ENCODE results near the gene ERCC6L.
"Not testable (repeated sequence)": the region's sequence is repeated elsewhere in the genome, so short reads cannot be mapped to it uniquely, and the experiment has no call there.

Gene ERCC6L

GRCh38 chrX:72230290-72230689 is 8.5 kb downstream of the ERCC6L start:
- TF ChIP-seq JUND (IDR thresholded peaks at IDR 0.05; ENCODE audit: low read depth): no peak
- no peak for DNase-seq (ENCODE audit: low read depth in 1 of 2, low spot score in 1 of 2)

GRCh38 chrX:72220375-72220774 is 18.5 kb downstream of the ERCC6L start:
- DNase-seq (ENCODE audit: low read depth in 1 of 2, low spot score in 1 of 2); in situ Hi-C loops (cut with HindIII; ENCODE audit: low pct_unique_long_range_greater_than_20kb, low sequenced_read_pairs): not testable (repeated sequence)

More at GRCh38 chrX:72230290-72230689, 8.5 kb downstream of the ERCC6L start:
- in situ Hi-C loops (cut with HindIII; ENCODE audit: low pct_unique_long_range_greater_than_20kb, low sequenced_read_pairs): no loop called here

- in situ Hi-C loops (cut with HindIII; ENCODE audit: low pct_unique_long_range_greater_than_20kb, low sequenced_read_pairs): no loop called here
- no peak for DNase-seq (ENCODE audit: low read depth in 1 of 2, low spot score in 1 of 2)
- no peak for TF ChIP-seq JUND (IDR thresholded peaks at IDR 0.05; ENCODE audit: low read depth)
Observed at GRCh38 chrX:72216973-72217372, 21.9 kb downstream of the ERCC6L start.

GRCh38 chrX:72208126-72208800 is 30.6 kb downstream of the ERCC6L start:
- no peak for DNase-seq (ENCODE audit: low read depth in 1 of 2, low spot score in 1 of 2)
- TF ChIP-seq JUND (IDR thresholded peaks at IDR 0.05; ENCODE audit: low read depth): no peak
- in situ Hi-C loops (cut with HindIII; ENCODE audit: low pct_unique_long_range_greater_than_20kb, low sequenced_read_pairs): no loop called here

GRCh38 chrX:72207366-72207765 is 31.5 kb downstream of the ERCC6L start:
- in situ Hi-C loops (cut with HindIII; ENCODE audit: low pct_unique_long_range_greater_than_20kb, low sequenced_read_pairs): no loop called here
- DNase-seq (ENCODE audit: low read depth in 1 of 2, low spot score in 1 of 2): no peak
- TF ChIP-seq JUND (IDR thresholded peaks at IDR 0.05; ENCODE audit: low read depth): no peak

GRCh38 chrX:72205706-72206105 is 33.1 kb downstream of the ERCC6L start:
- TF ChIP-seq JUND (IDR thresholded peaks at IDR 0.05; ENCODE audit: low read depth): no peak
- DNase-seq (ENCODE audit: low read depth in 1 of 2, low spot score in 1 of 2): no peak
- in situ Hi-C loops (cut with HindIII; ENCODE audit: low pct_unique_long_range_greater_than_20kb, low sequenced_read_pairs): no loop called here

- in situ Hi-C loops (cut with HindIII; ENCODE audit: low pct_unique_long_range_greater_than_20kb, low sequenced_read_pairs): no loop called here
- DNase-seq (ENCODE audit: low read depth in 1 of 2, low spot score in 1 of 2): no peak
- no peak for TF ChIP-seq JUND (IDR thresholded peaks at IDR 0.05; ENCODE audit: low read depth)
Observed at GRCh38 chrX:72203421-72203820, 35.4 kb downstream of the ERCC6L start.

GRCh38 chrX:72202792-72203401 is 35.9 kb downstream of the ERCC6L start:
- in situ Hi-C loops (cut with HindIII; ENCODE audit: low pct_unique_long_range_greater_than_20kb, low sequenced_read_pairs): no loop called here
- no peak for TF ChIP-seq JUND (IDR thresholded peaks at IDR 0.05; ENCODE audit: low read depth)
- no peak for DNase-seq (ENCODE audit: low read depth in 1 of 2, low spot score in 1 of 2)

- no peak for TF ChIP-seq JUND (IDR thresholded peaks at IDR 0.05; ENCODE audit: low read depth)
- in situ Hi-C loops (cut with HindIII; ENCODE audit: low pct_unique_long_range_greater_than_20kb, low sequenced_read_pairs): no loop called here
- DNase-seq (ENCODE audit: low read depth in 1 of 2, low spot score in 1 of 2): no peak
Observed at GRCh38 chrX:72201836-72202536, 36.8 kb downstream of the ERCC6L start.

- TF ChIP-seq JUND (IDR thresholded peaks at IDR 0.05; ENCODE audit: low read depth): no peak
- in situ Hi-C loops (cut with HindIII; ENCODE audit: low pct_unique_long_range_greater_than_20kb, low sequenced_read_pairs): no loop called here
- DNase-seq (ENCODE audit: low read depth in 1 of 2, low spot score in 1 of 2): no peak
Observed at GRCh38 chrX:72182924-72183323, 55.9 kb downstream of the ERCC6L start.

GRCh38 chrX:72181178-72182125 is 57.4 kb downstream of the ERCC6L start, which contains the start of gene PIN4:
TSS of gene PIN4 (plus strand) at chrX:72181757. CDS start at chrX:72181786, 29 bp downstream.
- TF ChIP-seq JUND (IDR thresholded peaks at IDR 0.05; ENCODE audit: low read depth): no peak
- in situ Hi-C loops (cut with HindIII; ENCODE audit: low pct_unique_long_range_greater_than_20kb, low sequenced_read_pairs): no loop called here
- DNase-seq (ENCODE audit: low read depth in 1 of 2, low spot score in 1 of 2): peak; percentile 50 to 95

GRCh38 chrX:72180539-72180938 is 58.3 kb downstream of the ERCC6L start:
- no peak for DNase-seq (ENCODE audit: low read depth in 1 of 2, low spot score in 1 of 2)
- TF ChIP-seq JUND (IDR thresholded peaks at IDR 0.05; ENCODE audit: low read depth): no peak
- in situ Hi-C loops (cut with HindIII; ENCODE audit: low pct_unique_long_range_greater_than_20kb, low sequenced_read_pairs): no loop called here

All from T47D (cell line).